GM21529 (cell line): ENCODE measurements around the gene PLXNA3.

Experiments used
- ATAC-seq: cut with Tn5 transposase; IDR thresholded peaks from one replicate; pipeline ENCODE4 v1.9.1; 2021; ENCODE audit not compliant: unreplicated experiment

The PLXNA3 gene

GRCh38 chrX:154525606-154526490 lies 67.8 kb downstream of the PLXNA3 start:
- no peak for ATAC-seq

DNA sequence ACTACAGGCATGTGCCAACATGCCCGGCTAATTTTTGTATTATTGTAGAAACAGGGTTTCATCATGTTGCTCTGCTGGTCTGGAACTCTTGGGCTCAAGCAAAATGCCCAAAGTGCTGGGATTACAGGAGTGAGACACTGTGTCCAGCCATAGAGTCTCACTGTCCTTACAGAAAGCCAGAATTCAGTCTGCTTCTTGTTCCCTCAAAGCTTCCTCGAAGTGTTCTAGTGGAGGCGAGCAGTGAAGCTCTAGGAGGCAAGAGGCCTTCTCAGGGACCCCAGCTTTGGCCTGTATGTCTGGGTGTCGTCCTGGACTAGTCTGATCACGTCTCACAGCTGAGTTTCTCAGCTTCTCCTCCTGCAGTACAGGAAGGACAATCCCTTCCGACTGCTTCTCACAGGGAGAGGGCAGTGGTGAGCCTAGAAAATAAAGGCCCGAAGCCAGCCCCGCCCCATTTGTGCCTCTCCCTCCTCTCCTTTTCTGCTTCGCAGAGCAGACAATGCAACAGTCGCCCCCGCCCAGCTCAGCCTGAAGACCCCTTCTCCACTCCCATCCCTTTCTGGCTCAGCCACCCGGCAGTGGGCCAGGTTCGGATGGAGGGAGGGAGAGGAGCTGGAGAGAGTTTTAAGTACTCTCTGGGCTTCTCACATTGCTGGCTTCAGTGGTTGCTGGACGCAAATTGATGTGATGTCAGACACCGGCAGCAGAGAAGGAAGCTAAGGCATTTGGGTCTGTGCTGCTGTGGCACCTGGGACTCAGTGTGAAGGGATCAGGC lies 69.0 kb downstream of the PLXNA3 start:
- peak; percentile 74 for ATAC-seq
